ENCODE measurements around the gene CCDC201. TPM values are rescaled to one million over a fixed set of nuclear protein-coding genes. Genes with fewer than 3 reads are reported as not detected.
"Not testable (repeated sequence)": the region's sequence is repeated elsewhere in the genome, so short reads cannot be mapped to it uniquely, and the experiment has no call there.

The CCDC201 gene
- total RNA-seq, 1 experiment from 2014 or later = not detected

- not testable (repeated sequence) for H3K79me2 ChIP-seq (ENCODE audit: insufficient read depth, low read length); H2BK20ac ChIP-seq (ENCODE audit: low read depth, low read length, poor library complexity, severe bottlenecking); H3K36me3 Mint-ChIP-seq (ENCODE audit: insufficient read depth in 1 of 3, low read depth in 3 of 3); H2BK12ac ChIP-seq (ENCODE audit: insufficient read length, low read depth, low read length); DNase-seq; H3K18ac ChIP-seq (ENCODE audit: insufficient read length, low read depth, low read length); H4K20me1 ChIP-seq (ENCODE audit: control insufficient read depth, insufficient read depth, insufficient read length); H3K27ac Mint-ChIP-seq; H4K5ac ChIP-seq (ENCODE audit: insufficient read length, low read depth, low read length); H3K9me3 ChIP-seq (ENCODE audit: control insufficient read depth, low read depth, low read length); H3K27ac ChIP-seq (ENCODE audit: insufficient read length, low read depth, low read length); H3K9me3 Mint-ChIP-seq; H3K4me3 Mint-ChIP-seq; H4K91ac ChIP-seq (ENCODE audit: insufficient read length, low read depth, low read length); H2AFZ ChIP-seq (ENCODE audit: low read length); H3K23me2 ChIP-seq (ENCODE audit: insufficient read length, low read depth, low read length, poor library complexity, severe bottlenecking); H4K8ac ChIP-seq (replicated peaks; ENCODE audit: insufficient read length, low read depth, low read length); H3K27me3 ChIP-seq (ENCODE audit: insufficient read depth, low read length); H2AK5ac ChIP-seq (ENCODE audit: insufficient read length, low read length); H2BK15ac ChIP-seq (ENCODE audit: low read depth, low read length); H2BK120ac ChIP-seq (ENCODE audit: low read depth, low read length, poor library complexity, severe bottlenecking); H3K56ac ChIP-seq (ENCODE audit: insufficient read length, low read depth, low read length); H3K4me1 Mint-ChIP-seq; H3K4me2 ChIP-seq (ENCODE audit: insufficient read depth, insufficient read length, low read length); H2BK5ac ChIP-seq (ENCODE audit: insufficient read length, low read length); H3K27me3 Mint-ChIP-seq (ENCODE audit: low read depth); H3K9ac ChIP-seq (ENCODE audit: extremely low read depth, insufficient read length, low read length); H3K79me1 ChIP-seq (ENCODE audit: insufficient read depth, low read depth, low read length, poor library complexity, severe bottlenecking); H3K4me1 ChIP-seq (ENCODE audit: insufficient read depth, low read length); H3K4ac ChIP-seq (ENCODE audit: low read depth, low read length); H3K23ac ChIP-seq (ENCODE audit: insufficient read length, low read depth, low read length); H3K14ac ChIP-seq (ENCODE audit: insufficient read depth, low read length); H3T11ph ChIP-seq (ENCODE audit: low read length)
- WGBS (ENCODE audit: extremely low coverage, insufficient read length, low lambda C conversion rate) = no CpG with 5 or more reads among the region's 2 CpGs
Measured at GRCh38 chr7:45838852-45839251, 34.0 kb downstream of the CCDC201 start.

- WGBS (ENCODE audit: extremely low coverage, insufficient read length, low lambda C conversion rate) = no CpG with 5 or more reads among the region's 9 CpGs
Measured at GRCh38 chr7:45832433-45833177, 40.3 kb downstream of the CCDC201 start.

More at GRCh38 chr7:45832433-45833177, 40.3 kb downstream of the CCDC201 start:
- H3K4ac ChIP-seq (ENCODE audit: low read depth, low read length); H3K56ac ChIP-seq (ENCODE audit: insufficient read length, low read depth, low read length); H2AFZ ChIP-seq (ENCODE audit: low read length); H2BK20ac ChIP-seq (ENCODE audit: low read depth, low read length, poor library complexity, severe bottlenecking); H3K36me3 Mint-ChIP-seq (ENCODE audit: insufficient read depth in 1 of 3, low read depth in 3 of 3); H3K23ac ChIP-seq (ENCODE audit: insufficient read length, low read depth, low read length); H2BK12ac ChIP-seq (ENCODE audit: insufficient read length, low read depth, low read length); H3K27ac Mint-ChIP-seq; H3K4me2 ChIP-seq (ENCODE audit: insufficient read depth, insufficient read length, low read length); H3K9me3 Mint-ChIP-seq; H4K91ac ChIP-seq (ENCODE audit: insufficient read length, low read depth, low read length); H3K14ac ChIP-seq (ENCODE audit: insufficient read depth, low read length); H3K9ac ChIP-seq (ENCODE audit: extremely low read depth, insufficient read length, low read length); DNase-seq; H2BK120ac ChIP-seq (ENCODE audit: low read depth, low read length, poor library complexity, severe bottlenecking); H3K27me3 Mint-ChIP-seq (ENCODE audit: low read depth); H3K27me3 ChIP-seq (ENCODE audit: insufficient read depth, low read length); H4K5ac ChIP-seq (ENCODE audit: insufficient read length, low read depth, low read length); H4K8ac ChIP-seq (replicated peaks; ENCODE audit: insufficient read length, low read depth, low read length); H3K79me2 ChIP-seq (ENCODE audit: insufficient read depth, low read length); H3K79me1 ChIP-seq (ENCODE audit: insufficient read depth, low read depth, low read length, poor library complexity, severe bottlenecking); H3K4me3 Mint-ChIP-seq; H2BK15ac ChIP-seq (ENCODE audit: low read depth, low read length); H3K4me1 Mint-ChIP-seq; H3K4me1 ChIP-seq (ENCODE audit: insufficient read depth, low read length); H3K9me3 ChIP-seq (ENCODE audit: control insufficient read depth, low read depth, low read length); H2BK5ac ChIP-seq (ENCODE audit: insufficient read length, low read length); H3T11ph ChIP-seq (ENCODE audit: low read length); H3K23me2 ChIP-seq (ENCODE audit: insufficient read length, low read depth, low read length, poor library complexity, severe bottlenecking); H2AK5ac ChIP-seq (ENCODE audit: insufficient read length, low read length); H4K20me1 ChIP-seq (ENCODE audit: control insufficient read depth, insufficient read depth, insufficient read length); H3K27ac ChIP-seq (ENCODE audit: insufficient read length, low read depth, low read length); H3K18ac ChIP-seq (ENCODE audit: insufficient read length, low read depth, low read length): not testable (repeated sequence)

All from H9 (cell line).